GM21423 (cell line): Measurements from ENCODE around the gene GRK1.
"Not testable (repeated sequence)": the region's sequence is repeated elsewhere in the genome, so short reads cannot be mapped to it uniquely, and the experiment has no call there.

Experiments
- ATAC-seq: cut with Tn5 transposase; IDR thresholded peaks from one replicate; pipeline ENCODE4 v1.9.1; 2021; ENCODE audit warnings: mild to moderate bottlenecking, moderate library complexity; ENCODE audit not compliant: unreplicated experiment

GRK1 gene

GRCh38 chr13:113664751-113665596, 2.0 kb upstream of the GRK1 start:
- ATAC-seq = no peak

- ATAC-seq = no peak
These were observed 1.3 kb upstream of the GRK1 start for GRCh38 chr13:113665597-113666328.

- ATAC-seq = no peak
These were observed 719 bp upstream of the GRK1 start for GRCh38 chr13:113666329-113666670.

GRCh38 chr13:113667771-113668490, 912 bp downstream of the GRK1 start:
- no peak for ATAC-seq

GRCh38 chr13:113668491-113668971, 1.5 kb downstream of the GRK1 start:
- ATAC-seq = no peak

- ATAC-seq = no peak
These were observed 2.3 kb downstream of the GRK1 start for GRCh38 chr13:113669231-113669754.

GRCh38 chr13:113669755-113670341, 2.8 kb downstream of the GRK1 start:
- no peak for ATAC-seq

GRCh38 chr13:113670541-113670940, 3.5 kb downstream of the GRK1 start:
- no peak for ATAC-seq

GRCh38 chr13:113671066-113672001, 4.3 kb downstream of the GRK1 start:
- ATAC-seq = no peak

GRCh38 chr13:113672002-113672651, 5.1 kb downstream of the GRK1 start:
- ATAC-seq = no peak

GRCh38 chr13:113722921-113723320, 55.9 kb downstream of the GRK1 start:
- ATAC-seq = no peak

GRCh38 chr13:113723410-113724015, 56.5 kb downstream of the GRK1 start:
- no peak for ATAC-seq

- ATAC-seq = no peak
These were observed 57.2 kb downstream of the GRK1 start for GRCh38 chr13:113724016-113724758.

- ATAC-seq = peak; percentile 89
These were observed 57.8 kb downstream of the GRK1 start for GRCh38 chr13:113724780-113725315.

- not testable (repeated sequence) for ATAC-seq
These were observed 58.5 kb downstream of the GRK1 start for GRCh38 chr13:113725329-113726105.

- not testable (repeated sequence) for ATAC-seq
These were observed 59.2 kb downstream of the GRK1 start for GRCh38 chr13:113726106-113726821.
